HUES48 (cell line): ENCODE data around the gene LRRC38.
"Not testable (repeated sequence)": the region's sequence is repeated elsewhere in the genome, so short reads cannot be mapped to it uniquely, and the experiment has no call there.

ENCODE experiments used
- H3K27ac ChIP-seq: one replicate; pipeline ENCODE4 v1.7.0; 2013; ENCODE audit warnings: low read depth, low read length, inconsistent platforms
- H3K27me3 ChIP-seq: 2 replicates; pipeline ENCODE4 v1.6.1; 2013; ENCODE audit warnings: mild to moderate bottlenecking, low read length; ENCODE audit not compliant: control insufficient read depth, insufficient read depth
- H3K36me3 ChIP-seq: 2 replicates; pipeline ENCODE4 v1.6.1; 2013; ENCODE audit warnings: low read length; ENCODE audit not compliant: control insufficient read depth, insufficient read depth
- H3K4me1 ChIP-seq: 2 replicates; pipeline ENCODE4 v1.6.1; 2013; ENCODE audit warnings: mild to moderate bottlenecking, low read length; ENCODE audit not compliant: control insufficient read depth, insufficient read depth
- H3K4me3 ChIP-seq: 2 replicates; pipeline ENCODE4 v1.5.1; 2013; ENCODE audit warnings: mild to moderate bottlenecking, low read depth, low read length
- H3K9ac ChIP-seq: 2 replicates; pipeline ENCODE4 v1.6.1; 2013; ENCODE audit warnings: mild to moderate bottlenecking, low read depth, low read length, moderate library complexity
- H3K9me3 ChIP-seq: 2 replicates; pipeline ENCODE4 v1.6.1; 2013; ENCODE audit warnings: low read length; ENCODE audit not compliant: control insufficient read depth, insufficient read depth

The LRRC38 gene

DNA sequence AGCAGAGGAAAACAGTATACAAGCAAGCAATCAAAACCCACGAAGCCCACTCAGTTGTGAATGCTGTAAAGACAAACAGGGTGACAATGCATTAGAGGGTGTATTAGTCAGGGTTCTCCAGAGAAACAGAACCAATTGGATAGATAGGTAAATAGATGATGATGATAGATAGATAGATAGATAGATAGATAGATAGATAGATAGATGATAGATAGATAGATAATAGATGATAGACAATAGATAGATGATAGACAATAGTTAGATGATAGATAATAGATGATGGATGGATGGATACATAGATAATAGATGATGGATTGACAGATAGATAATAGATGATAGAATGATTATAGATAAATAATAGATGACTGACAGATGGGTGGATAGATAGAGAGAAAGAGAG, 48.3 kb downstream of the LRRC38 start:
- Histone ChIP-seq H3K27ac (no peak overlapping the region), H3K36me3 (no peaks in the 10 kb centered on the region), H3K27me3 (no peaks in the 10 kb centered on the region), H3K4me1 (no peaks in the 10 kb centered on the region), H3K4me3 (no peak overlapping the region), H3K9ac (no peak overlapping the region), H3K9me3 (peaks cover 45% of the 10 kb centered on the region)

DNA sequence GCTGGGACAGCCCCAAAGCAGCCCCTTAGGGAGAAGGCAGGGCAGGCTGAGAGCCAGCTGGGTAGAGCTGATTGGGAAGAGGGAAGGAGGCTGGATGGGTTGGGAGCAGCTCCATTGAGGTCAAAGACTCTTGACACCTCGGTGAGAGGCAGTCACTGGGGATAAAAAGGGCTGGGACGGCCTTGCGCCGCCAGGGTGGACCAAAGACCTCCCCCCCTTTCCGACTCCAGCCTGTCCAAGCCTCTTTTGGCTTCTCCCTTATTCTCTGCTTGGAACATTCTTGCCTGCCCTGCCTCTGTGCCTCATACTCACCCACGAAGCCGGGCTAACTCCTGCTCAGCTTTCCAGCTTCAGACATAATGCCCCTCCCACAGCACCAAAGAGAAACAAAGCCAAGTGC, 51.1 kb downstream of the LRRC38 start:
- Histone ChIP-seq H3K9me3 (peaks cover 60% of the 10 kb centered on the region), H3K36me3 (no peaks in the 10 kb centered on the region), H3K27me3 (no peaks in the 10 kb centered on the region), H3K4me1 (no peaks in the 10 kb centered on the region), H3K27ac (no peak overlapping the region), H3K4me3 (no peak overlapping the region), H3K9ac (no peak overlapping the region)

DNA sequence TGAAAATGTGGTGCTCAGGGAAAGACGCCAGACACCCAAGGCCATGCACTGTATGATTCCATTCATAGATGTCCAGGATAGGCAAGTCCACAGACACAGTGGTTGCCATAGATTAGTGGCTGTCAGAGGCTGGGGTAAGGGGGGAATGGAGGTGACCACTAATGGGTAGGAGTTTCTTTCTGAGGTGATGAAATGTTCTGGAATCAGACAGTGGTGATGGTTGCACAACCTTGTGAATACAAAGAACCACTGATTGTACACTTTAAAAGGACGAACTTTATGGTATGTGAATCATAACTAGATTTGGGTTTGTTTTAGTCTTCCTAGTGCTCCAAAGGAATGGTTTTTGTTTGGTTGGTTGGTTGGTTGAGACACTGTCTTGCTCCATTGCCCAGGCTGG, 51.8 kb downstream of the LRRC38 start:
- no peak overlapping the region for H3K4me3 ChIP-seq
- H3K27me3 ChIP-seq, result no peaks in the 10 kb centered on the region
- H3K9me3 ChIP-seq, result peaks cover 59% of the 10 kb centered on the region
- no peaks in the 10 kb centered on the region for H3K36me3 ChIP-seq
- no peaks in the 10 kb centered on the region for H3K4me1 ChIP-seq
- no peak overlapping the region for H3K9ac ChIP-seq
- H3K27ac ChIP-seq, result no peak overlapping the region

DNA sequence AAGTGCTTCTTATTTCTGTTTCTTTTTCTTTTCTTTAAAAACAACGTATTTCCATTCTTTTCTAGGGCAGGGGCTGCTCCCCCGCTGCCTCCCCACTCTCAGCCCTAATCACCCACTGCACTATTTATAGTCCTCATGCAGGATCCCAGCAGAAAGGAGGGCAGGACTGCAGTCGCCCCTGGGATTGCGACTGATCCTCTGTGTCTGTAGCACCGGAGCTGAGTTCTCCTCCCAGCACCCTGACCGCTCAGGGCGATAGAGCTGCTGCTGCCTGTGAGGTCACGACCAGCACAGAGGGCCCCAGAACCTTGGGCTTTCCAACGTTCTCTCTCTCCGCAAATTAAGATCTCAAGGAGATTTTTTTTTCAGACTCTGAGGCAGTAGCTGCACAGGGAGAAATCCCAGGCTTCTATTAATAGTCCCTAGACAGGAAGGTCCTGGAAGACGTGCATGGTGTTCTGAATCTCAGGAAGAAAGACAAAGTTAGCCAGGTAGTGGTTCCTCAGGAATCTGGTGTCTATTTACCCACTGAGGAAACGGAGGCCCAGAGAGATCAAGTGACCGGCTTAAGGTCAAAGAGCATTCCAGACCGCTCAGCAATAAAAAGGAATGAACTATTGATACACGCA, 56.8 kb downstream of the LRRC38 start:
- Histone ChIP-seq H3K4me3 (no peak overlapping the region), H3K27me3 (no peaks in the 10 kb centered on the region), H3K9me3 (peaks cover 56% of the 10 kb centered on the region), H3K27ac (no peak overlapping the region), H3K4me1 (no peaks in the 10 kb centered on the region), H3K9ac (no peak overlapping the region), H3K36me3 (no peaks in the 10 kb centered on the region)

DNA sequence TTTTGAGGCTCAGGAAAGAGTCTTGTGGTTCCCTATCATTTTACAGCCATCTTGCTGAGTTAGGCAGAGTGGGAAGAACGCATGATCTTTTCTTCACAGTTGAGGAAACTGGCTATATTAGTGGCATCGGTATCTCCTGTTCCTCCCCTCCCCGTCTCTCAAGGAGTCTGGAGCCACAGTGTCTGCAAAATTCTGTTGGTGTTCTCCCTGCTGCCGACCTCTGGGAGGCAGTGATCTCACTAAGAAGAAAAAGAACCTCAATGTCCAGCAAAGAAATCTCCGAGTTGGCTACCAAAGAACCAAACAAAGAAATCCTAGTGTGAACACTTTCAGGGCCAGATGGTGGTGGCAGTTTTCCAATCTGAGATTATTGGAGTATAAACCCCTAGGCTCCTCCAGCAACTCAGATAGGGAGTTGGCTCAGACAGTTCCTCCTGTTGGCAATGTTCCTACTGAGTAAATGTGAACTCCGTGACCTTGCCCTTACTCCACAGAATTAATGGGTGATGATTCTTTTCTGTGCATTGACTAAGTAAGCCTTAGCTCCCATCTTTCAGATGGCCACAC, 62.3 kb downstream of the LRRC38 start:
- H3K9ac ChIP-seq, result no peak overlapping the region
- no peak overlapping the region for H3K27ac ChIP-seq
- H3K27me3 ChIP-seq, result no peaks in the 10 kb centered on the region
- peaks cover 58% of the 10 kb centered on the region for H3K9me3 ChIP-seq
- no peaks in the 10 kb centered on the region for H3K36me3 ChIP-seq
- H3K4me1 ChIP-seq, result no peaks in the 10 kb centered on the region
- no peak overlapping the region for H3K4me3 ChIP-seq

DNA sequence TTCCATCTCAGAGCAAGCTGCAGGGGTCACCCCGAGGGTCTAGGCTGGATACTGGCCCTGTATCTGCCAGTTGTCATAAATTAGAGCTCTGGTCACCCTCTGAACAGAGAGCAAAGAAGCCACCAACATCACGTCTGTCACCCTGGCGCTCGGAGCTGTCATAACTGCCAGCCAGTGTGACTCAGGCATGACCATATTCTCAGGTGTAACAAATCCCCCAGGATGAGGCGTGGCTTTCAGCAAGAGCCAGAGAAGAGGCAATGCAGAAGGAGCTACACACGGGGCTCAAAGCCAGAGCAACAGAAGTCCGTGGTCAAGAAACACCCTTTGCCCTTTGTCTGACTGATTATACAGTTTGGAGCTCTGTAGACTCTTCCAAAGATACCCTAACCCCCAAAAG, 63.6 kb downstream of the LRRC38 start:
- H3K4me1 ChIP-seq, result no peaks in the 10 kb centered on the region
- H3K9me3 ChIP-seq, result peaks cover 53% of the 10 kb centered on the region
- no peak overlapping the region for H3K4me3 ChIP-seq
- no peak overlapping the region for H3K9ac ChIP-seq
- H3K27ac ChIP-seq, result no peak overlapping the region
- H3K36me3 ChIP-seq, result no peaks in the 10 kb centered on the region
- H3K27me3 ChIP-seq, result no peaks in the 10 kb centered on the region

DNA sequence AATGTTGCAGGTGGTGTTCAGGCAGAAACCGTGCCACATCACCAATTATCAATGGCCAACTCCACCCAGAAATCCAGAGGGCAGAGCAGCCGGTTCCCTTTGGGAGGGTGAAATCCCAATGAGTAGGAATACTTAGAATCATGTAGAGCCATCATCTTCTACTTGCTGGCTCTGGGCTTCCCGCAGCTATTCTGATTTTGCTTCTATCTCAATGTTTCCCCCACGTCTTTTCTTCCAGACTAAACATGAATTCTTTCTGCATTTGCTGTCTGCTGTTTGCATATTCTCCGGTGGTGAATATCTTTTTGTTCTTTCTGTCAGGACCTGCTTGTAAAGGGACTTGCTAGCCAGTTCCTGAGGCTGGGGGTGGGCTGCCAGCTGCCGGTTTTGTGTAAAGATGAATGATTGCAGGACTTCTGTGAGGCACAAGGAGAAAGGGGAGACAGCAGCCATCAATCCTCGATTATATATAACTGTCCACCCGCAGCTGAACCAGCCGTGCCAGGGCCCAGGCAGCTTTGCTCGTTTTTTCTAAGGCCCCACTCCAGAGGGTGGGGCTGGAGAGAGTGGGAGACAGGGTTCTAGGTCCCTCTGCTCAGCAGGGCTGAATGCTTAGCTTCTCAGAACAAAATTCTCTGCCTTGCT, 70.3 kb downstream of the LRRC38 start:
- H3K27me3 ChIP-seq, result no peaks in the 10 kb centered on the region
- H3K36me3 ChIP-seq, result no peaks in the 10 kb centered on the region

DNA sequence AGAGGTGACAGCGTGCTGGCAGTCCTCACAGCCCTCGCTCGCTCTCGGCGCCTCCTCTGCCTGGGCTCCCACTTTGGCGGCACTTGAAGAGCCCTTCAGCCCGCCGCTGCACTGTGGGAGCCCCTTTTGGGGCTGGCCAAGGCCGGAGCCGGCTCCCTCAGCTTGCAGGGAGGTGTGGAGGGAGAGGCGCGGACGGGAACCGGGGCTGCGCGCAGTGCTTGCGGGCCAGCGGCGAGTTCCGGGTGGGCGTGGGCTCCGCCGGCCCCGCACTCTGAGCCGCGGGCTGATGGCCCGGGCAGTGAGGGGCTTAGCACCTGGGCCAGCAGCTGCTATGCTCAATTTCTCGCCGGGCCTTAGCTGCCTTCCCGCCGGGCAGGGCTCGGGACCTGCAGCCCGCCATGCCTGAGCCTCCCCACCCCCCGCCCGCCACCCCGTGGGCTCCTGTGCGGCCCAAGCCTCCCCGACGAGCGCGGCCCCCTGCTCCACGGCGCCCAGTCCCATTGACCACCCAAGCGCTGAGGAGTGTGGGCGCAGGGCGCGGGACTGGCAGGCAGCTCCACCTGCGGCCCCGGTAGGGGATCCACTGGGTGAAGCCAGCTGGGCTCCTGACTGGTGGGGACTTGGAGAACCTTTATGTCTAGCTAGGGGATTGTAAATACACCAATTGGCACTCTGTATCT, 74.6 kb downstream of the LRRC38 start:
- H3K27me3 ChIP-seq, H3K27ac ChIP-seq, H3K4me3 ChIP-seq, H3K9ac ChIP-seq, H3K4me1 ChIP-seq, H3K36me3 ChIP-seq: not testable (repeated sequence)
- peaks cover 69% of the 10 kb centered on the region for H3K9me3 ChIP-seq

More for the DNA sequence above, 70.3 kb downstream of the LRRC38 start:
- H3K9me3 ChIP-seq, result peaks cover 44% of the 10 kb centered on the region
- H3K27ac ChIP-seq, result no peak overlapping the region
- H3K4me1 ChIP-seq, result no peaks in the 10 kb centered on the region
- no peak overlapping the region for H3K9ac ChIP-seq
- H3K4me3 ChIP-seq, result no peak overlapping the region

DNA sequence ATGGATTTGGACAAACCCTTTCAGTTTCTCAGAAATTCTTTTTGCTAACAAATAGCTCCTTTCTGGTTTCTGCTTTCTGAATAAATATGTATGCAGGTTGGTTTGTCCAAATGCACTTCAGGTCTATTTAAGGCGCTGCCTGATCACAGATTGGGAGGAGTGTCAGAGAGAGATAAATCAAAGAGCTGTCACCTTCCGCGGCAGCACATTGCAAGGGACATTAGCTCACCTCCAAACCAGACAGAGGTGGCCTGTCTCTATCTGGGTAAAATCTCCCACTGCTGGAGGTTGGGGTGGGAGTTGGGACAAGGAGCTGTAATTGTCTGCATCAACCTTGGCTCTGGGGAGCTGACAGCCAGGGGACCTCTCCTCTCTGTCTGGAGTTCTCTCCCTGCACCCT, 78.3 kb downstream of the LRRC38 start:
- H3K27me3 ChIP-seq, result no peaks in the 10 kb centered on the region
- H3K4me1 ChIP-seq, result no peaks in the 10 kb centered on the region
- no peak overlapping the region for H3K4me3 ChIP-seq
- no peaks in the 10 kb centered on the region for H3K36me3 ChIP-seq
- peaks cover 67% of the 10 kb centered on the region for H3K9me3 ChIP-seq
- H3K9ac ChIP-seq, result no peak overlapping the region
- no peak overlapping the region for H3K27ac ChIP-seq

DNA sequence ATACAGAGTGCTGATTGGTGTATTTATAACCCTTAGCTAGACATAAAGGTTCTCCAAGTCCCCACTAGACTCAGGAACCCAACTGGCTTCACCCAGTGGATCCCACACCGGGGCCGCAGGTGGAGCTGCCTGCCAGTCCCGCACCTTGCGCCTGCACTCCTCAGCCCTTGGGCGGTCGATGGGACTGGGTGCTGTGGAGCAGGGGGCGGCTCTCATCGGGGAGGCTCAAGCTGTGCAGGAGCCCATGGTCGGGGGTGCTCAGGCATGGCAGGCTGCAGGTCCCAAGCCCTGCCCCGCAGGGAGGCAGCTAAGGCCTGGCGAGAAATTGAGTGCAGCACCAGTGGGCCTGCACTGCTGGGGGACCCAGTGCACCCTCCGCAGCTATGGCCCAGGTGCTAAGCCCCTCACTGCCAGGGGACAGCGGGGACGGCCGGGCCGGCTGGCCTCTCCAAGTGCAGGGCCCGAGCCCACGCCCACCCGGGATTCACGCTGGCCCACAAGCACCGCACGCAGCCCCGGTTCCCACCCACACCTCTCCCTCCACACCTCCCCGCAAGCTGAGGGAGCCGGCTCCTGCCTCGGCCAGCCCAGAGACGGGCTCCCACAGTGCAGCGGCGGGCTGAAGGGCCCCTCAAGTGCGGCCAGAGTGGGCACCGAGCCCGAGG, 80.0 kb downstream of the LRRC38 start:
- H3K4me3 ChIP-seq, H3K27me3 ChIP-seq, H3K27ac ChIP-seq, H3K36me3 ChIP-seq, H3K4me1 ChIP-seq, H3K9ac ChIP-seq: not testable (repeated sequence)
- peaks cover 76% of the 10 kb centered on the region for H3K9me3 ChIP-seq

DNA sequence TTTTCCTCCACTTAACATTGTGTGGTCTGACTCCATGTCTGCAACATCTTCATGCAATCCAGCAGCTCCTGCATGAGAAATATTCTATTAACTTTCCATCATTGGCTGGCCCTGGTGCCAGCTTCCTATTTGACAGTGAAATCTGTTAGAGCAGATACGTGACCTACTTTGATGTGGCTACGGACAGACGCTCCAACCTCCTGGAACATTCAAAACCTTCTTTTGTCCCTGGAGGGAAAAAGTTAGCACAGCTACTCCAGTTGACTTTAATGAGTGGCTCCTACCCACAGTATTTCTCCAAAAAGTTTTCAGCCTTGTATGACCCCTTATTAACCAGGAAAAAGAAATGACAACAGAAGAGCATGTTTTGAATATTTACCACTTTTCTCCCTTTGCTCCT, 81.6 kb downstream of the LRRC38 start:
- no peaks in the 10 kb centered on the region for H3K4me1 ChIP-seq
- H3K27me3 ChIP-seq, result no peaks in the 10 kb centered on the region
- H3K36me3 ChIP-seq, result no peaks in the 10 kb centered on the region
- peaks cover 71% of the 10 kb centered on the region for H3K9me3 ChIP-seq
- H3K27ac ChIP-seq, result no peak overlapping the region
- no peak overlapping the region for H3K9ac ChIP-seq
- no peak overlapping the region for H3K4me3 ChIP-seq
